Endodermal cell (in vitro differentiated cells): ENCODE results near the gene PARP3. TPM values are rescaled to one million over a fixed set of nuclear protein-coding genes. Genes with fewer than 3 reads are reported as not detected.

ENCODE experiments used
- DNase-seq: peaks from one replicate; pipeline ENCODE4 v3.0.0-alpha.2; 2017
- H3K27ac ChIP-seq: 2 replicates; pipeline ENCODE4 v1.5.1; 2013; ENCODE audit warnings: mild to moderate bottlenecking, low read depth, low read length, moderate library complexity
- H3K27me3 ChIP-seq: 2 replicates; pipeline ENCODE4 v1.6.1; 2013; ENCODE audit warnings: mild to moderate bottlenecking, low read length, moderate library complexity; ENCODE audit not compliant: insufficient read depth, control insufficient read depth, poor library complexity, severe bottlenecking
- H3K36me3 ChIP-seq: 2 replicates; pipeline ENCODE4 v1.7.0; 2013; ENCODE audit warnings: mild to moderate bottlenecking, low read length, moderate library complexity; ENCODE audit not compliant: control insufficient read depth, insufficient read depth
- H3K4me1 ChIP-seq: one replicate; pipeline ENCODE4 v1.7.0; 2013; ENCODE audit warnings: low read length; ENCODE audit not compliant: control insufficient read depth, insufficient read depth
- H3K4me3 ChIP-seq: 2 replicates; pipeline ENCODE4 v1.5.1; 2013; ENCODE audit warnings: mild to moderate bottlenecking, low read length, moderate library complexity
- H3K9ac ChIP-seq: 2 replicates; pipeline ENCODE4 v1.6.1; 2013; ENCODE audit warnings: mild to moderate bottlenecking, low read length, moderate library complexity; ENCODE audit not compliant: poor library complexity, severe bottlenecking; ENCODE audit errors: extremely low read depth
- H3K9me3 ChIP-seq: 2 replicates; pipeline ENCODE4 v1.6.1; 2013; ENCODE audit warnings: mild to moderate bottlenecking, low read length, moderate library complexity; ENCODE audit not compliant: control insufficient read depth
- H3K27ac Mint-ChIP-seq: 2 replicates; pipeline ENCODE4 v1.8.0; 2020; ENCODE audit warnings: mixed read lengths
- H3K27me3 Mint-ChIP-seq: 2 replicates; pipeline ENCODE4 v1.8.0; 2021; ENCODE audit warnings: mild to moderate bottlenecking, mixed read lengths; ENCODE audit not compliant: insufficient read depth
- H3K36me3 Mint-ChIP-seq: 2 replicates; pipeline ENCODE4 v1.8.0; 2020; ENCODE audit warnings: low read depth, mixed read lengths
- H3K4me1 Mint-ChIP-seq: 2 replicates; pipeline ENCODE4 v1.8.0; 2020; ENCODE audit warnings: mixed read lengths
- H3K4me3 Mint-ChIP-seq: 2 replicates; pipeline ENCODE4 v1.8.0; 2020; ENCODE audit warnings: mild to moderate bottlenecking, moderate library complexity, mixed read lengths
- H3K9me3 Mint-ChIP-seq: 2 replicates; pipeline ENCODE4 v1.8.0; 2020; ENCODE audit warnings: mild to moderate bottlenecking, mixed read lengths
- CTCF ChIP-seq: fragments of 200-600 bp; sonication (generic); conservative IDR thresholded peaks from 2 replicates; pipeline ENCODE4 v1.5.0; 2021; ENCODE audit warnings: antibody characterized with exemption, mild to moderate bottlenecking
- whole genome bisulfite sequencing, 2 experiments: methylation state at CpG; one replicate each; pipeline versions ENCODE4 v1.1.5 to v1.1.7; 2013; ENCODE audit warnings: missing lambda C conversion rate in 2 of 2, mixed read lengths in 1 of 2; ENCODE audit not compliant: insufficient coverage in 1 of 2, insufficient read length in 1 of 2; 5-methylcytosine and 5-hydroxymethylcytosine counted together
- total RNA-seq, 2 donors: library from RNA; stranded (reverse); fragmentation: NEBNext Ultra II Directional in 1 of 2; extraction: Animal tissue kit (Norgen Biotek cat#: 25700) in 1 of 2; gene quantifications; 2 replicates in 1 of 2; 3 replicates in 1 of 2; pipeline ENCODE4 v1.2.1, GENCODE V29; 2021

Gene PARP3
- total RNA-seq, 2 donors from 2014 or later, result 4.5 to 5.7 TPM

GRCh38 chr3:51949121-51949520 lies 7.0 kb downstream of the PARP3 start:
- 83 to 93% methylated on average over 3 to 5 of the region's 5 CpGs for WGBS, 2 experiments
- Histone ChIP-seq H3K4me1 (no peaks in the 10 kb centered on the region), H3K4me3 (no peak overlapping the region), H3K27ac (no peak overlapping the region), H3K9ac (no peak overlapping the region), H3K27me3 (peaks cover 34% of the 10 kb centered on the region), H3K9me3 (no peaks in the 10 kb centered on the region), H3K36me3 (no peaks in the 10 kb centered on the region)
- no peak for TF ChIP-seq CTCF
- H3K27me3 Mint-ChIP-seq, result peaks cover 58% of the 10 kb centered on the region
- H3K9me3 Mint-ChIP-seq, result no peaks in the 10 kb centered on the region
- no peaks in the 10 kb centered on the region for H3K36me3 Mint-ChIP-seq
- H3K4me3 Mint-ChIP-seq, result no peak overlapping the region
- no peak for DNase-seq
- no peak overlapping the region for H3K27ac Mint-ChIP-seq
- H3K4me1 Mint-ChIP-seq, result no peaks in the 10 kb centered on the region

GRCh38 chr3:51950899-51951298 lies 8.7 kb downstream of the PARP3 start:
- no peak overlapping the region for H3K9ac ChIP-seq
- no peaks in the 10 kb centered on the region for H3K4me1 ChIP-seq
- no peak overlapping the region for H3K27ac Mint-ChIP-seq
- H3K9me3 Mint-ChIP-seq, result no peaks in the 10 kb centered on the region
- peaks cover 71% of the 10 kb centered on the region for H3K27me3 Mint-ChIP-seq
- WGBS, 2 experiments, result 97 to 100% methylated on average over 1 to 2 of the region's 2 CpGs
- no peaks in the 10 kb centered on the region for H3K36me3 Mint-ChIP-seq
- H3K4me3 Mint-ChIP-seq, result no peak overlapping the region
- H3K4me1 Mint-ChIP-seq, result no peaks in the 10 kb centered on the region
- no peak for DNase-seq
- H3K9me3 ChIP-seq, result no peaks in the 10 kb centered on the region
- no peak for TF ChIP-seq CTCF
- no peak overlapping the region for H3K27ac ChIP-seq
- H3K36me3 ChIP-seq, result no peaks in the 10 kb centered on the region
- H3K27me3 ChIP-seq, result peaks cover 50% of the 10 kb centered on the region
- H3K4me3 ChIP-seq, result no peak overlapping the region

- no peak overlapping the region for H3K27ac Mint-ChIP-seq
- H3K9me3 Mint-ChIP-seq, result no peaks in the 10 kb centered on the region
- Histone ChIP-seq H3K4me3 (no peak overlapping the region), H3K9me3 (no peaks in the 10 kb centered on the region), H3K36me3 (peaks cover 19% of the 10 kb centered on the region), H3K27ac (no peak overlapping the region), H3K27me3 (peaks cover 46% of the 10 kb centered on the region), H3K9ac (no peak overlapping the region), H3K4me1 (no peaks in the 10 kb centered on the region)
- WGBS, 2 experiments, result 83 to 88% methylated on average over 2 to 3 of the region's 3 CpGs
- peaks cover 68% of the 10 kb centered on the region for H3K27me3 Mint-ChIP-seq
- peaks cover 2% of the 10 kb centered on the region for H3K4me1 Mint-ChIP-seq
- no peak for TF ChIP-seq CTCF
- H3K36me3 Mint-ChIP-seq, result peaks cover 7% of the 10 kb centered on the region
- no peak overlapping the region for H3K4me3 Mint-ChIP-seq
- DNase-seq, result no peak
Observed at GRCh38 chr3:51953445-51953844, 11.3 kb downstream of the PARP3 start.
